NCI-H69 (cell line): ENCODE data around the gene POU2F2.
"Not testable (repeated sequence)": the region's sequence is repeated elsewhere in the genome, so short reads cannot be mapped to it uniquely, and the experiment has no call there.

Source experiments
- DNase-seq: peaks from one replicate; lab custom pipeline; 2025; lab: John Stamatoyannopoulos, UW

The POU2F2 gene

GRCh38 chr19:42100241-42100640 is 32.0 kb downstream of the POU2F2 start:
- not testable (repeated sequence) for DNase-seq

- DNase-seq: no peak
Measured at GRCh38 chr19:42099336-42099925, 32.8 kb downstream of the POU2F2 start.

- no peak for DNase-seq
Measured at GRCh38 chr19:42098781-42099180, 33.5 kb downstream of the POU2F2 start.

- no peak for DNase-seq
Measured at GRCh38 chr19:42097461-42097860, 34.8 kb downstream of the POU2F2 start.

- DNase-seq: no peak
Measured at GRCh38 chr19:42096255-42096837, 35.9 kb downstream of the POU2F2 start.

GRCh38 chr19:42095814-42096230 is 36.4 kb downstream of the POU2F2 start:
- DNase-seq: no peak

GRCh38 chr19:42095142-42095813 is 37.0 kb downstream of the POU2F2 start:
- no peak for DNase-seq

GRCh38 chr19:42093926-42094325 is 38.3 kb downstream of the POU2F2 start:
- DNase-seq: no peak

GRCh38 chr19:42093505-42093904 is 38.7 kb downstream of the POU2F2 start:
- no peak for DNase-seq

- DNase-seq: peak; percentile 84
Measured at GRCh38 chr19:42092350-42092749, 39.9 kb downstream of the POU2F2 start.

- DNase-seq: peak; percentile 74
Measured at GRCh38 chr19:42091742-42092141, 40.5 kb downstream of the POU2F2 start.

- no peak for DNase-seq
Measured at GRCh38 chr19:42091300-42091699, 40.9 kb downstream of the POU2F2 start.

- no peak for DNase-seq
Measured at GRCh38 chr19:42090672-42091071, 41.6 kb downstream of the POU2F2 start.

- no peak for DNase-seq
Measured at GRCh38 chr19:42089772-42090171, 42.5 kb downstream of the POU2F2 start.

- DNase-seq: no peak
Measured at GRCh38 chr19:42089191-42089750, 43.0 kb downstream of the POU2F2 start.

- DNase-seq: no peak
Measured at GRCh38 chr19:42088471-42089190, 43.6 kb downstream of the POU2F2 start.

- no peak for DNase-seq
Measured at GRCh38 chr19:42086770-42087550, 45.3 kb downstream of the POU2F2 start.

- no peak for DNase-seq
Measured at GRCh38 chr19:42086188-42086736, 46.0 kb downstream of the POU2F2 start.

GRCh38 chr19:42083537-42083936 is 48.7 kb downstream of the POU2F2 start:
- no peak for DNase-seq

- DNase-seq: peak; percentile 43
Measured at GRCh38 chr19:42081584-42082203, 50.6 kb downstream of the POU2F2 start.
